GM23338 (cell line): Measurements from ENCODE around the gene KLF18. TPM values are rescaled to one million over a fixed set of nuclear protein-coding genes. Genes with fewer than 3 reads are reported as not detected.

Experiments used
- ATAC-seq: fragments of 200-7000 bp; cut with Tn5 transposase; 3 replicates; pipeline ENCODE4 v1.9.1; 2020
- DNase-seq: peaks from one replicate; pipeline ENCODE4 v3.0.0-alpha.2; 2015; ENCODE audit warnings: low spot score
- H2AFZ ChIP-seq: fragments of 200-600 bp; sonication (generic); 2 replicates; pipeline ENCODE4 v1.8.0; 2016; ENCODE audit warnings: antibody characterized with exemption, mild to moderate bottlenecking, moderate library complexity
- H3F3A ChIP-seq: fragments of 200-600 bp; sonication (generic); replicated peaks from 2 replicates; pipeline ENCODE4 v1.8.0; 2017; ENCODE audit warnings: antibody characterized with exemption, mixed run types, low read depth
- H3K27ac ChIP-seq: fragments of 200-600 bp; sonication (generic); 2 replicates; pipeline ENCODE4 v1.6.1; 2016; ENCODE audit warnings: low read depth
- H3K27me3 ChIP-seq: fragments of 200-600 bp; sonication (generic); 2 replicates; pipeline ENCODE4 v1.8.0; 2016; ENCODE audit warnings: mild to moderate bottlenecking, mixed run types, moderate library complexity; ENCODE audit not compliant: insufficient read depth
- H3K36me3 ChIP-seq: fragments of 200-600 bp; sonication (generic); 2 replicates; pipeline ENCODE4 v1.8.0; 2016; ENCODE audit warnings: mild to moderate bottlenecking; ENCODE audit not compliant: insufficient read depth
- H3K4me1 ChIP-seq: fragments of 200-600 bp; sonication (generic); 2 replicates; pipeline ENCODE4 v1.8.0; 2016; ENCODE audit warnings: mild to moderate bottlenecking, moderate library complexity; ENCODE audit not compliant: insufficient read depth
- H3K4me2 ChIP-seq: fragments of 200-600 bp; sonication (generic); 2 replicates; pipeline ENCODE4 v1.7.1; 2017; ENCODE audit warnings: mixed run types
- H3K4me3 ChIP-seq: fragments of 200-600 bp; sonication (generic); 2 replicates; pipeline ENCODE4 v1.6.1; 2016; ENCODE audit warnings: mixed run types
- H3K79me2 ChIP-seq: fragments of 200-600 bp; sonication (generic); replicated peaks from 2 replicates; pipeline ENCODE4 v1.8.0; 2017; ENCODE audit warnings: mild to moderate bottlenecking; ENCODE audit not compliant: insufficient read depth
- H3K9me2 ChIP-seq: fragments of 200-600 bp; sonication (generic); 2 replicates; pipeline ENCODE4 v1.8.0; 2017; ENCODE audit not compliant: insufficient read depth
- H4K20me1 ChIP-seq: fragments of 200-600 bp; sonication (generic); replicated peaks from 2 replicates; pipeline ENCODE4 v1.8.0; 2017; ENCODE audit warnings: mild to moderate bottlenecking; ENCODE audit not compliant: insufficient read depth
- H3K27ac Mint-ChIP-seq: 2 replicates; pipeline ENCODE4 v1.8.0; 2020; ENCODE audit warnings: inconsistent platforms, mild to moderate bottlenecking, moderate library complexity, mixed read lengths
- H3K27me3 Mint-ChIP-seq: 3 replicates; pipeline ENCODE4 v1.8.0; 2022; ENCODE audit warnings: low read depth, mild to moderate bottlenecking, moderate library complexity, mixed read lengths, inconsistent platforms; ENCODE audit not compliant: insufficient read depth, poor library complexity
- H3K36me3 Mint-ChIP-seq: 3 replicates; pipeline ENCODE4 v1.8.0; 2021; ENCODE audit warnings: low read depth, mild to moderate bottlenecking, inconsistent platforms, moderate library complexity, mixed read lengths
- H3K4me1 Mint-ChIP-seq: 3 replicates; pipeline ENCODE4 v1.8.0; 2020; ENCODE audit warnings: mild to moderate bottlenecking, inconsistent platforms, mixed read lengths
- H3K4me3 Mint-ChIP-seq: 3 replicates; pipeline ENCODE4 v1.8.0; 2021; ENCODE audit warnings: moderate library complexity, mild to moderate bottlenecking, inconsistent platforms, mixed read lengths
- H3K9me3 Mint-ChIP-seq: 3 replicates; pipeline ENCODE4 v1.8.0; 2020; ENCODE audit warnings: moderate library complexity, mild to moderate bottlenecking, inconsistent platforms, mixed read lengths
- CREB1 ChIP-seq: fragments of 250-450 bp; sonication (Bioruptor Pico); IDR thresholded peaks from 2 replicates; pipeline ENCODE4 v1.5.0; 2020; ENCODE audit warnings: low read depth, mild to moderate bottlenecking, moderate library complexity
- CTCF ChIP-seq, 2 experiments: fragments of 200-600 bp in 1 of 2; sonication (generic) in 1 of 2; conservative IDR thresholded peaks; 2 replicates each; pipeline versions ENCODE4 v1.5.1 to v1.6.1; 2016 to 2017; ENCODE audit warnings: antibody characterized with exemption in 2 of 2, low read depth in 2 of 2, mild to moderate bottlenecking in 2 of 2, moderate library complexity in 1 of 2
- ETS1 ChIP-seq: IDR thresholded peaks from 2 replicates; pipeline ENCODE4 v1.6.1; 2016; ENCODE audit warnings: antibody characterized with exemption
- EZH2phosphoT487 ChIP-seq: fragments of 200-600 bp; sonication (generic); IDR thresholded peaks from one replicate; pipeline ENCODE4 v1.8.1; 2018; ENCODE audit warnings: antibody characterized with exemption; ENCODE audit not compliant: unreplicated experiment
- NANOG ChIP-seq: IDR thresholded peaks from 2 replicates; pipeline ENCODE4 v1.6.1; 2016; ENCODE audit warnings: antibody characterized with exemption, borderline replicate concordance
- POLR2AphosphoS5 ChIP-seq: IDR thresholded peaks from 2 replicates; pipeline ENCODE4 v1.6.1; 2016; ENCODE audit warnings: antibody characterized with exemption, low read depth
- REST ChIP-seq: IDR thresholded peaks from one replicate; pipeline ENCODE4 v1.6.1; 2018; ENCODE audit warnings: antibody characterized with exemption; ENCODE audit not compliant: unreplicated experiment
- STAT1 ChIP-seq: IDR thresholded peaks from one replicate; pipeline ENCODE4 v1.6.1; 2016; ENCODE audit warnings: antibody characterized with exemption; ENCODE audit not compliant: unreplicated experiment
- ZNF114 ChIP-seq: fragments of 250-450 bp; sonication (Bioruptor Pico); IDR thresholded peaks from 2 replicates; pipeline ENCODE4 v1.5.0; 2020; ENCODE audit warnings: mild to moderate bottlenecking, moderate library complexity
- ZNF331 ChIP-seq: fragments of 250-450 bp; sonication (Bioruptor Pico); IDR thresholded peaks from 2 replicates; pipeline ENCODE4 v1.5.0; 2020; ENCODE audit warnings: low read depth, mild to moderate bottlenecking, moderate library complexity
- ZNF462 ChIP-seq: fragments of 250-450 bp; sonication (Bioruptor Pico); IDR thresholded peaks from 2 replicates; pipeline ENCODE4 v1.5.0; 2020; ENCODE audit warnings: mild to moderate bottlenecking, moderate library complexity
- polyA plus RNA-seq: library from polyadenylated mRNA; unstranded; fragments of >200 nt; fragmentation: Nextera tagmentation; extraction: Ambion mirVana; gene quantifications from 2 replicates; pipeline ENCODE4 v1.2.1, GENCODE V29; 2016
- total RNA-seq: library from RNA; depleted of rRNA; stranded (reverse); fragments of >200 nt; shearing (Covaris generic); gene quantifications from 2 replicates; pipeline ENCODE4 v1.2.3, GENCODE V29; 2014

KLF18 gene
- total and polyA plus RNA-seq, 2 experiments from 2014 or later, result 0.35 TPM; not detected in 1

- Mint-ChIP-seq H3K9me3 (peaks cover 20% of the 10 kb centered on the region), H3K4me1 (peaks cover 10% of the 10 kb centered on the region; the same call in 2 of the 3 replicates), H3K27me3 (peaks cover 1% of the 10 kb centered on the region), H3K36me3 (peaks cover 3% of the 10 kb centered on the region; the same call in 2 of the 3 replicates), H3K4me3 (no peak overlapping the region), H3K27ac (no peak overlapping the region)
- ATAC-seq, result peak; percentile 92
- Histone ChIP-seq H3K9me2 (peaks cover 10% of the 10 kb centered on the region; the same call in 1 of the 2 replicates), H4K20me1 (no peaks in the 10 kb centered on the region), H3K4me1 (peaks cover 8% of the 10 kb centered on the region; the same call in 1 of the 2 replicates), H3K4me3 (no peak overlapping the region), H3K27ac (no peak overlapping the region), H3K4me2 (no peak overlapping the region), H3K36me3 (no peaks in the 10 kb centered on the region), H3F3A (no peaks in the 10 kb centered on the region), H3K27me3 (no peaks in the 10 kb centered on the region), H3K79me2 (no peaks in the 10 kb centered on the region), H2AFZ (peak overlapping the region; percentile 89; the same call in 1 of the 2 replicates)
- TF ChIP-seq ZNF462 (CRISPR knock-in tag) (no peak), ZNF331 (no peak), POLR2AphosphoS5 (no peak), REST (no peak), EZH2phosphoT487 (no peak), STAT1 (no peak), CTCF (conservative IDR thresholded peaks at IDR 0.05; ENCODE audit: low read depth in 2 of 2) (no peak), CREB1 (CRISPR knock-in tag) (no peak), NANOG (no peak), ETS1 (no peak), ZNF114 (CRISPR knock-in tag) (no peak)
- DNase-seq, result peak; percentile 54
Observed at GRCh38 chr1:44146536-44147361, 5.3 kb upstream of the KLF18 start.
